ENCODE data around the gene RASA3. TPM values are rescaled to one million over a fixed set of nuclear protein-coding genes. Genes with fewer than 3 reads are reported as not detected.
A peak's percentile ranks its signal among the peaks of the same experiment; 100 is the strongest.

Gene RASA3
- total RNA-seq, 1 donor from 2014 or later = 17.3 TPM

GRCh38 chr13:114088234-114088633, 44.2 kb downstream of the RASA3 start:
- no peak for ATAC-seq
- peak; percentile 3 for DNase-seq
- Histone ChIP-seq H3K4me1 (no peaks in the 10 kb centered on the region), H3K4me3 (no peak overlapping the region), H3K9me3 (no peaks in the 10 kb centered on the region), H3K36me3 (no peaks in the 10 kb centered on the region), H3K27me3 (no peaks in the 10 kb centered on the region), H3K27ac (no peak overlapping the region)
- intact Hi-C loops (cut with DNase I) = no loop called here
- TF ChIP-seq CTCF (IDR thresholded peaks at IDR 0.05) = no peak

- DNase-seq = peak; percentile 48
- intact Hi-C loops (cut with DNase I) = no loop called here
Measured at GRCh38 chr13:114087430-114087829, 45.0 kb downstream of the RASA3 start.

GRCh38 chr13:114082849-114083645, 49.4 kb downstream of the RASA3 start:
- no peak for TF ChIP-seq CTCF (IDR thresholded peaks at IDR 0.05)
- no peak overlapping the region for H3K27ac ChIP-seq
- no peaks in the 10 kb centered on the region for H3K36me3 ChIP-seq
- no peaks in the 10 kb centered on the region for H3K27me3 ChIP-seq
- intact Hi-C loops (cut with DNase I) = no loop called here
- no peaks in the 10 kb centered on the region for H3K9me3 ChIP-seq
- H3K4me3 ChIP-seq = no peak overlapping the region
- DNase-seq (peak; percentile 31), ATAC-seq (no peak)
- peaks cover 8% of the 10 kb centered on the region for H3K4me1 ChIP-seq

More at GRCh38 chr13:114087430-114087829, 45.0 kb downstream of the RASA3 start:
- H3K27ac ChIP-seq = no peak overlapping the region
- no peak for ATAC-seq
- H3K4me1 ChIP-seq = no peaks in the 10 kb centered on the region
- H3K4me3 ChIP-seq = no peak overlapping the region
- H3K9me3 ChIP-seq = no peaks in the 10 kb centered on the region
- no peaks in the 10 kb centered on the region for H3K27me3 ChIP-seq
- H3K36me3 ChIP-seq = no peaks in the 10 kb centered on the region
- TF ChIP-seq CTCF (IDR thresholded peaks at IDR 0.05) = no peak

- no peak overlapping the region for H3K27ac ChIP-seq
- H3K4me3 ChIP-seq = no peak overlapping the region
- no peaks in the 10 kb centered on the region for H3K9me3 ChIP-seq
- ATAC-seq (peak; percentile 17), DNase-seq (peak; percentile 55)
- intact Hi-C loops (cut with DNase I) = no loop called here
- no peak for TF ChIP-seq CTCF (IDR thresholded peaks at IDR 0.05)
- H3K36me3 ChIP-seq = no peaks in the 10 kb centered on the region
- H3K27me3 ChIP-seq = no peaks in the 10 kb centered on the region
- H3K4me1 ChIP-seq = peaks cover 8% of the 10 kb centered on the region
Measured at GRCh38 chr13:114081761-114082681, 50.4 kb downstream of the RASA3 start.

GRCh38 chr13:114080739-114081561, 51.5 kb downstream of the RASA3 start:
- Histone ChIP-seq H3K4me1 (peaks cover 8% of the 10 kb centered on the region), H3K36me3 (no peaks in the 10 kb centered on the region), H3K9me3 (no peaks in the 10 kb centered on the region), H3K4me3 (no peak overlapping the region), H3K27ac (no peak overlapping the region), H3K27me3 (no peaks in the 10 kb centered on the region)
- peak; percentile 61 for DNase-seq
- intact Hi-C loops (cut with DNase I) = no loop called here
- ATAC-seq = no peak
- no peak for TF ChIP-seq CTCF (IDR thresholded peaks at IDR 0.05)

Measured in upper lobe of right lung (tissue), 1 donor.